ENCODE measurements around the gene BMAL1.
A peak's percentile ranks its signal among the peaks of the same experiment; 100 is the strongest.

BMAL1 gene

GRCh38 chr11:13352711-13353110, 75.1 kb downstream of the BMAL1 start:
- TF ChIP-seq NFIC (IDR thresholded peaks at IDR 0.05) = no peak
- no peak for TF ChIP-seq MAX (IDR thresholded peaks at IDR 0.05)
- no peak for TF ChIP-seq REST (IDR thresholded peaks at IDR 0.05; ENCODE audit: low read depth)
- no peak for TF ChIP-seq EGR1 (IDR thresholded peaks at IDR 0.05)
- no peak for TF ChIP-seq TCF12 (IDR thresholded peaks at IDR 0.05; ENCODE audit: low read depth)
- TF ChIP-seq EP300 (IDR thresholded peaks at IDR 0.05; ENCODE audit: borderline replicate concordance) = no peak
- no peak for TF ChIP-seq CEBPB (IDR thresholded peaks at IDR 0.05)
- TF ChIP-seq TEAD4 (IDR thresholded peaks at IDR 0.05) = no peak
- no peak for TF ChIP-seq RAD21 (IDR thresholded peaks at IDR 0.05; ENCODE audit: low read depth)
- TF ChIP-seq YY1 (IDR thresholded peaks at IDR 0.05; ENCODE audit: low read depth) = no peak
- no peak for TF ChIP-seq ZBTB7A (IDR thresholded peaks at IDR 0.05; ENCODE audit: low read depth)
- TF ChIP-seq USF1 (IDR thresholded peaks at IDR 0.05) = no peak
- TF ChIP-seq CREB1 (IDR thresholded peaks at IDR 0.05; ENCODE audit: low read depth) = no peak
- TF ChIP-seq FOXM1 (IDR thresholded peaks at IDR 0.05; ENCODE audit: borderline replicate concordance, low read depth) = no peak
- no peak for TF ChIP-seq TAF1 (IDR thresholded peaks at IDR 0.05; ENCODE audit: low read depth)

- no peak for TF ChIP-seq CREB1 (IDR thresholded peaks at IDR 0.05; ENCODE audit: low read depth)
- TF ChIP-seq RAD21 (IDR thresholded peaks at IDR 0.05; ENCODE audit: low read depth) = peak; percentile 66
Observed at GRCh38 chr11:13354335-13354734, 76.7 kb downstream of the BMAL1 start.

GRCh38 chr11:13355191-13355590, 77.6 kb downstream of the BMAL1 start:
- no peak for TF ChIP-seq TEAD4 (IDR thresholded peaks at IDR 0.05)
- no peak for TF ChIP-seq YY1 (IDR thresholded peaks at IDR 0.05; ENCODE audit: low read depth)
- no peak for TF ChIP-seq CEBPB (IDR thresholded peaks at IDR 0.05)
- no peak for TF ChIP-seq NFIC (IDR thresholded peaks at IDR 0.05)
- no peak for TF ChIP-seq TCF12 (IDR thresholded peaks at IDR 0.05; ENCODE audit: low read depth)
- TF ChIP-seq CREB1 (IDR thresholded peaks at IDR 0.05; ENCODE audit: low read depth) = no peak
- no peak for TF ChIP-seq USF1 (IDR thresholded peaks at IDR 0.05)
- TF ChIP-seq EP300 (IDR thresholded peaks at IDR 0.05; ENCODE audit: borderline replicate concordance) = no peak
- no peak for TF ChIP-seq TAF1 (IDR thresholded peaks at IDR 0.05; ENCODE audit: low read depth)

GRCh38 chr11:13357232-13357631, 79.6 kb downstream of the BMAL1 start:
- TF ChIP-seq FOXM1 (IDR thresholded peaks at IDR 0.05; ENCODE audit: borderline replicate concordance, low read depth) (no peak), MAX (IDR thresholded peaks at IDR 0.05) (no peak), RAD21 (IDR thresholded peaks at IDR 0.05; ENCODE audit: low read depth) (no peak), TEAD4 (IDR thresholded peaks at IDR 0.05) (no peak), NFIC (IDR thresholded peaks at IDR 0.05) (no peak), REST (IDR thresholded peaks at IDR 0.05; ENCODE audit: low read depth) (no peak), EGR1 (IDR thresholded peaks at IDR 0.05) (no peak), YY1 (IDR thresholded peaks at IDR 0.05; ENCODE audit: low read depth) (no peak), CREB1 (IDR thresholded peaks at IDR 0.05; ENCODE audit: low read depth) (no peak), ZBTB7A (IDR thresholded peaks at IDR 0.05; ENCODE audit: low read depth) (no peak), USF1 (IDR thresholded peaks at IDR 0.05) (no peak)

GRCh38 chr11:13358596-13359270, 81.1 kb downstream of the BMAL1 start:
- no peak for TF ChIP-seq CREB1 (IDR thresholded peaks at IDR 0.05; ENCODE audit: low read depth)

- TF ChIP-seq EGR1 (IDR thresholded peaks at IDR 0.05) = no peak
- no peak for TF ChIP-seq MAX (IDR thresholded peaks at IDR 0.05)
- TF ChIP-seq REST (IDR thresholded peaks at IDR 0.05; ENCODE audit: low read depth) = no peak
- TF ChIP-seq YY1 (IDR thresholded peaks at IDR 0.05; ENCODE audit: low read depth) = no peak
- no peak for TF ChIP-seq EP300 (IDR thresholded peaks at IDR 0.05; ENCODE audit: borderline replicate concordance)
- no peak for TF ChIP-seq TCF12 (IDR thresholded peaks at IDR 0.05; ENCODE audit: low read depth)
- TF ChIP-seq CREB1 (IDR thresholded peaks at IDR 0.05; ENCODE audit: low read depth) = no peak
- TF ChIP-seq RAD21 (IDR thresholded peaks at IDR 0.05; ENCODE audit: low read depth) = no peak
Observed at GRCh38 chr11:13362596-13363109, 85.1 kb downstream of the BMAL1 start.
